T-helper 2 cell treated with Interferon-gamma antibody and Interleukin-4, amounts not matched to agents 100 ng/mL and 5 ng/mL, for 36 hours (primary cell): ENCODE measurements around the gene GNA12. TPM values are rescaled to one million over a fixed set of nuclear protein-coding genes. Genes with fewer than 3 reads are reported as not detected.

ENCODE experiments used
- intact Hi-C: fragments of 100-400 bp; cut with micrococcal nuclease; formaldehyde crosslinking; loops from one replicate; pipeline ENCODE4 v1.15.1; 2023
- total RNA-seq: library from RNA; stranded (reverse); gene quantifications from 2 replicates; pipeline ENCODE4 v1.2.3, GENCODE V29; 2022

The GNA12 gene
- total RNA-seq, 1 donor from 2014 or later: 24.1 TPM

GRCh38 chr7:2717293-2718261 is 126.5 kb downstream of the GNA12 start:
- intact Hi-C loops: loop anchor here (2.0 to 10.0 kb wide), 7 partner anchors 19 to 243 kb away; partner anchors contain the start of genes BRAT1, GNA12, GRIFIN and IQCE

DNA sequence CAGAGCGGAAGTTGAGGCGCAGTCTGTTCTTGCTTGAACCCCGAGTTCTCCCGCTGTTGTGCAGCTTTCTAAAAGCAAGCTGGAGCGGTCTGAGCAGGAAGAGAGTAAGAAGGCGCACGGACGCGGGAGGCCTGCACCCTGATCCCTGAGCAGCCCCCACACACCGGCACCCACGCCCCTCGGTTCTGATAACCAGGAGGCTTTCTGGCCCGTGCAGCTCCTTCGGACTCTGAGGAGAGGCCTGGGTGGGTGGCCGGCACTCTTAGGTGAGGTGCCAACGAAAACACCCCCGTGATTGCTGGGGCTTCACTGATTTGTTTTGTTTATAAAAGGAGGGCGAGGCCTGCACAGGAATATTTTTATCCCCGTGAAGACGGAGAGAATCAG is 127.2 kb downstream of the GNA12 start:
- intact Hi-C loops: loop anchor here (2.0 to 10.0 kb wide), 6 partner anchors 18 to 242 kb away; partner anchors contain the start of genes BRAT1, GNA12, GRIFIN and IQCE

DNA sequence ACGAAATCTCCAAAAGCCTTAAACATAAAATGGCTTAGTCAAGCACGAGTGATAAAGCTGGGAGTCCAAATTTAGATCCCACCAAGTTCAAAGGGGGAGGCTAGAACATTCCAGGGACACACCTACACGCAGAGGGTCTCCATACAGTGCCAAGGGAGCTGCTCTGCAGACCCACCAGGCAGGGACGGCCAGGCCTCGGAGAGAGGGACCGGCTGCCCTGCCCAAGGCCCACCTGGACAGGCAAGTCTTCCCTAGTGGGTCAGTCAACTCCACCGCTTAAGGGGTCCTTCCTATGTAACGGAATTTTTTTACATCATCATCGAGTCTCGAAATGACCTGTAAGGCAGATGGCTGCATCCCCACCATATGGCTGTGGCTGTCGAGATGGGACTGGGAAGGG is 127.6 kb downstream of the GNA12 start:
- intact Hi-C loops: loop anchor here (2.0 to 10.0 kb wide), 6 partner anchors 18 to 242 kb away; partner anchors contain the start of genes BRAT1, GNA12, GRIFIN and IQCE

- intact Hi-C loops: loop anchor here (2.0 to 10.0 kb wide), 6 partner anchors 17 to 241 kb away; partner anchors contain the start of genes BRAT1, GNA12, GRIFIN and IQCE
Measured at GRCh38 chr7:2715341-2716231, 128.5 kb downstream of the GNA12 start.

- intact Hi-C loops: loop anchor here (5.0 to 10.0 kb wide), 4 partner anchors 128 to 240 kb away; partner anchors contain the start of genes BRAT1, GNA12, GRIFIN and IQCE
Measured at GRCh38 chr7:2714636-2715035, 129.5 kb downstream of the GNA12 start.

GRCh38 chr7:2713978-2714377 is 130.1 kb downstream of the GNA12 start:
- intact Hi-C loops: loop anchor here (10.0 kb wide), 2 partner anchors 159 to 239 kb away; partner anchors contain the start of genes BRAT1, GRIFIN and IQCE

- intact Hi-C loops: loop anchor here (10.0 kb wide), 2 partner anchors 159 to 239 kb away; partner anchors contain the start of genes BRAT1, GRIFIN and IQCE
Measured at GRCh38 chr7:2713370-2713769, 130.7 kb downstream of the GNA12 start.

- intact Hi-C loops: loop anchor here (1.0 to 10.0 kb wide), 5 partner anchors 8 to 237 kb away; partner anchors contain the start of genes BRAT1, GRIFIN and IQCE
Measured at GRCh38 chr7:2711895-2712675, 132.0 kb downstream of the GNA12 start.

- intact Hi-C loops: loop anchor here (1.0 to 10.0 kb wide), 5 partner anchors 9 to 236 kb away; partner anchors contain the start of genes BRAT1, GRIFIN and IQCE
Measured at GRCh38 chr7:2710901-2711551, 133.1 kb downstream of the GNA12 start.

GRCh38 chr7:2710286-2710655 is 133.8 kb downstream of the GNA12 start:
- intact Hi-C loops: loop anchor here (10.0 kb wide), 2 partner anchors 155 to 235 kb away; partner anchors contain the start of genes BRAT1, GRIFIN and IQCE

DNA sequence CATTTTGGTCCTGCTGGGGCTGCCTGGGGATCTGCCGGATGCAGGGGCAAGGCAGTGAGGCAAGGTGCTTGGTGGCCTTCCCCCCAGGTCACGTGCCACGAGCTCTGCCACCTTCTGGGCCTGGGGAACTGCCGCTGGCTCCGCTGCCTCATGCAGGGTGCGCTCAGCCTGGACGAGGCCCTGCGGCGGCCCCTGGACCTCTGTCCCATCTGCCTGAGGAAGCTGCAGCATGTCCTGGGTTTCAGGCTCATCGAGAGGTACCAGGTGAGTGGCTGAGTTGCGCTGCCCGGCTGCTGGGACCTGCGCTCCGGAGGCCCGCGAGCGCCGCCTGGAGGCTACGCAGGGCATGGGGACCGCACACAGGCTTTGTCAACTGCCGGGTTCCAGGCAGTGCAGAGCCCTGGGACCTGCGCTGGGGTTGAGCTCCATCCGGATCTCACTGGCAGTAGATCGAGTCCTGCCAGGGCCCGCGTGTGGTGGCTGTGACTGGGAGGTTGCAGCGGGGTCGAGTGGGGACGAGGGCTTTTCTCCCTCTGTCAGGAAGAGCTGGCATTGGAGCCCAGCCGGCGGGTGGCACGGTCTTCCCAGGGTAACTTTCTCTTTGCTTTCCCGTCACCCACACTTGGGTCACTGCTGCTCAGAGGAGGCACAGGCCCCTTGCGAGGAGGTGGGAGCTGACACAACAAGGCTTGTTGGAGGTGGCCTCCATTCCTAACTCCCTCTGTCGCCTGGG is 134.4 kb downstream of the GNA12 start:
- intact Hi-C loops: loop anchor here (10.0 kb wide), 2 partner anchors 155 to 235 kb away; partner anchors contain the start of genes BRAT1, GRIFIN and IQCE

GRCh38 chr7:2708547-2709310 is 135.4 kb downstream of the GNA12 start:
- intact Hi-C loops: no loop called here

- intact Hi-C loops: no loop called here
Measured at GRCh38 chr7:2708041-2708440, 136.1 kb downstream of the GNA12 start.

- intact Hi-C loops: no loop called here
Measured at GRCh38 chr7:2707481-2707880, 136.6 kb downstream of the GNA12 start.

DNA sequence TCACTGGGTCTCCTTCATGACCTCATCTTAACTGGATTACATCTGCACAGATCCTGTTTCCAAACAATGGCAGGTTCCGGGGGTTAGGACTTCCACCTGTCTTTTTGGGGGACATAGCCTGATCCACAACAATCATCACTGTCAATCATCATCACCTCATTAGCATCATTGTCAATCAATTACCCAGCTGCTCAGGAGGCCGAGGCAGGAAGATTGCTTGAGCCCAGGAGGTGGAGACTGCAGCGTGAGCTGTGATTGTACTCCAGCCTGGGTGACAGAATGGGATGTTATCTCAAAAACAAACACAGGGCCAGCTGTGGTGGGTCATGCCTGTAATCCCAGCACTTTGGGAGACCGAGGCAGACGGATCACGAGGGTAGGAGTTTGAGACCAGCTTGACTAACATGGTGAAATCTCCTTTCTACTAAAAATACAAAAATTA is 137.4 kb downstream of the GNA12 start:
- intact Hi-C loops: no loop called here

DNA sequence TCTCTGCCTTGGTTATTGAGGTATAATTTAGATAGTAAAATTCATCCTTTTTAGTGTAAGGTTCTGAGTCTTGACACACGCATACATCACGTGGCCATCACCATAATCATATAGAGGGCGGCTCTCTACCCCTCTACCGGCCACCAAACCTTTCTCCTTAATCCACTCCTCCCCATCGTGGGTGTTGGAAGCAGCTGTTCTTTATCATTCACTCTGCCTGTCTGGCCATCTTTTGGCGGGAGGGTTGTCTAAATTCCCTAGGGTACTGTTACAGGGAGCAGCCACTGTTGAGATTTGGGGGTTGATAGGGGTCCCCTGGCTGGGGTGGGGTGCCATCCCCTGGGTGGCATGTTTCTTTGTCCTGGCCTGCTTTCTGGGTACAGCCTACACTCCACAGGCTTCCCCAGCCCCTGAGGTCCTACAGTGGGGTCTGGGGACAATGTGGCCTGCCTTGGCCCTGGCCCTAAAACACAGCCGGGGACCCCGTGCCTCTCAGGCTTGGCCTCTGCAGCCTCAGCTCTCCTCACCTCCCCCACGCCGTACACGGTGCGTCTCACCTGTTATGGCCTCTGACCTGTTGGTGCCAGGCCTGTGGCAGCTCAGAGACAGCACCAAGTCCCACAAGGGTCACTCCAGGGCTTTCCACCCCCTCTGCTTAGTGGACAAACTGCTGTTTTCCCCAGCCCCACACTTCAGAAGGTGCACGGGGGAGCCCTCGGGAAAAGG is 138.6 kb downstream of the GNA12 start:
- intact Hi-C loops: no loop called here

DNA sequence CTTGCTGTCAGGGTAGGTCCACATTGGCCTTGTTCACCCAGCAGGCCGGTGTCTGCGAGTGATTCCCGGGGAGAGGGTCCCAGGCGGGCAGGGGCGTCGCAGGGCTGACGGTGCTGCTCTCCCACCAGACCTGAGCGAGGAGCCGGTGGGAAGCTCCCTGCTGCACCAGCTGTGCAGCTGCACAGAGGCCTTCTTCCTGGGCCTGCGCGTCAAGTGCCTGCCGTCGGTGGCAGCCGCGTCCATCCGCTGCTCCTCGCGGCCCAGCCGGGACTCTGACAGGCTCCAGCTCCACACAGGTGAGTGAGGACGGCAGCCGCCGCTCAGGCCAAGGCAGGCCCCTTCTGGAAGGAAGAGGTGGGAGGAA is 141.5 kb downstream of the GNA12 start:
- intact Hi-C loops: no loop called here
